ENCODE results near the gene SPATA17. TPM values are rescaled to one million over a fixed set of nuclear protein-coding genes. Genes with fewer than 3 reads are reported as not detected.
A peak's percentile ranks its signal among the peaks of the same experiment; 100 is the strongest.
"Not testable (repeated sequence)": the region's sequence is repeated elsewhere in the genome, so short reads cannot be mapped to it uniquely, and the experiment has no call there.

SPATA17 gene
- 4.5 and 11.0 TPM in 2 replicates for total RNA-seq (2022)
- Bru-seq, nascent RNA: percentile 62 among the genes with signal in this experiment
- percentile 45 among the genes with signal in this experiment for BruChase-seq, experiment 1, labeled RNA remaining after a 6-hour chase
- BruChase-seq, experiment 2, labeled RNA remaining after a 2-hour chase: percentile 54 among the genes with signal in this experiment
- long read RNA-seq, full-length matches to known transcripts: 1 of 10 reads
- long read RNA-seq, partial matches to known transcripts: 0 of 10 reads
- long read RNA-seq, other reads (novel, unspliced or antisense): 9 of 10 reads

GRCh38 chr1:217630711-217631591 is at the start of gene SPATA17, which contains the start of gene GPATCH2:
Gene SPATA17 (plus strand): TSS chr1:217631344. CDS start chr1:217631379, 35 bp downstream.
Gene GPATCH2 (minus strand): TSS chr1:217631090. CDS start chr1:217630971, 119 bp downstream.
- Mint-ChIP-seq H3K27ac (ENCODE audit: low read depth, unreplicated experiment) (peak within 1 kb of the TSS; percentile 100), H3K4me1 (ENCODE audit: insufficient read depth, unreplicated experiment) (peaks cover 30% of the 10 kb centered on the region), H3K9me3 (ENCODE audit: unreplicated experiment) (no peaks in the 10 kb centered on the region), H3K27me3 (ENCODE audit: insufficient read depth, unreplicated experiment) (no peaks in the 10 kb centered on the region), H3K36me3 (ENCODE audit: insufficient read depth, unreplicated experiment) (no peaks in the 10 kb centered on the region), H3K4me3 (ENCODE audit: unreplicated experiment) (peak within 1 kb of the TSS; percentile 79)
- BruUV-seq (replicated peaks): no TSS peak
- peak; percentile 97 for DNase-seq (ENCODE audit: unreplicated experiment)
- intact Hi-C loops (cut with micrococcal nuclease): loop anchor here (1.0 to 5.0 kb wide), 4 partner anchors 29 to 104 kb away; no protein-coding TSS in a partner anchor
- CTCF ChIA-PET: interaction anchor here (0.5 to 2.2 kb wide), 17 partner anchors 10 to 1276 kb away, joined by 3 to 21 read pairs (median 3); no protein-coding TSS in a partner anchor
- POLR2A ChIA-PET: interaction anchor here (0.6 to 4.7 kb wide), 37 partner anchors 9 to 628 kb away, joined by 3 to 38 read pairs (median 4); no protein-coding TSS in a partner anchor
- TF ChIP-seq CTCF (IDR thresholded peaks at IDR 0.05; ENCODE audit: unreplicated experiment): peak; percentile 29

- H3K4me3 Mint-ChIP-seq (ENCODE audit: unreplicated experiment); H3K27me3 Mint-ChIP-seq (ENCODE audit: insufficient read depth, unreplicated experiment); H3K9me3 Mint-ChIP-seq (ENCODE audit: unreplicated experiment); intact Hi-C loops (cut with micrococcal nuclease); H3K27ac Mint-ChIP-seq (ENCODE audit: low read depth, unreplicated experiment); BruUV-seq (replicated peaks); DNase-seq (ENCODE audit: unreplicated experiment); H3K4me1 Mint-ChIP-seq (ENCODE audit: insufficient read depth, unreplicated experiment): not testable (repeated sequence)
- POLR2A ChIA-PET: interaction anchor here (1.0 to 1.3 kb wide), 2 partner anchors 10 to 157 kb away, joined by 3 to 5 read pairs; no protein-coding TSS in a partner anchor
- H3K36me3 Mint-ChIP-seq (ENCODE audit: insufficient read depth, unreplicated experiment): peaks cover 18% of the 10 kb centered on the region
- CTCF ChIA-PET: interaction anchor here (0.6 to 1.2 kb wide), 4 partner anchors 12 to 832 kb away, joined by 3 to 4 read pairs (median 3); no protein-coding TSS in a partner anchor
Observed at GRCh38 chr1:217584286-217584811, 46.8 kb upstream of the SPATA17 start.

GRCh38 chr1:217585577-217585976 is 45.6 kb upstream of the SPATA17 start:
- peak overlapping the region; percentile 70 for H3K27ac Mint-ChIP-seq (ENCODE audit: low read depth, unreplicated experiment)
- CTCF ChIA-PET: interaction anchor here (0.7 to 1.0 kb wide), 2 partner anchors 59 to 836 kb away, joined by 3 read pairs; no protein-coding TSS in a partner anchor

More at GRCh38 chr1:217585577-217585976, 45.6 kb upstream of the SPATA17 start:
- intact Hi-C loops (cut with micrococcal nuclease): no loop called here
- Mint-ChIP-seq H3K4me1 (ENCODE audit: insufficient read depth, unreplicated experiment) (peaks cover 6% of the 10 kb centered on the region), H3K9me3 (ENCODE audit: unreplicated experiment) (no peaks in the 10 kb centered on the region), H3K4me3 (ENCODE audit: unreplicated experiment) (no peak overlapping the region), H3K36me3 (ENCODE audit: insufficient read depth, unreplicated experiment) (peaks cover 19% of the 10 kb centered on the region), H3K27me3 (ENCODE audit: insufficient read depth, unreplicated experiment) (no peaks in the 10 kb centered on the region)
- BruUV-seq (replicated peaks): no TSS peak
- POLR2A ChIA-PET: interaction anchor here (0.5 to 1.0 kb wide), 5 partner anchors 9 to 556 kb away, joined by 3 to 4 read pairs (median 3); no protein-coding TSS in a partner anchor
- peak; percentile 73 for DNase-seq (ENCODE audit: unreplicated experiment)
- TF ChIP-seq CTCF (IDR thresholded peaks at IDR 0.05; ENCODE audit: unreplicated experiment): no peak
